ENCODE data around the gene CRIP1. TPM values are rescaled to one million over a fixed set of nuclear protein-coding genes. Genes with fewer than 3 reads are reported as not detected.

CRIP1 gene
- total RNA-seq, 1 donor from 2014 or later = 5.2 TPM

Other genes with a start within 250 kb of the CRIP1 start
- 50.6 TPM for gene BTBD6, start 238.4 kb upstream of the CRIP1 start, total RNA-seq
- 38.1 TPM for gene BRF1, start 185.9 kb upstream of the CRIP1 start, total RNA-seq
- gene PACS2, start 172.1 kb upstream of the CRIP1 start, total RNA-seq = 60.0 TPM
- gene TEX22, start 88.3 kb upstream of the CRIP1 start, total RNA-seq = under 0.01 TPM
- gene MTA1, start 67.1 kb upstream of the CRIP1 start, total RNA-seq = 19.3 TPM
- 77.8 TPM for gene CRIP2, start 12.1 kb upstream of the CRIP1 start, total RNA-seq
- gene TEDC1, start 4.4 kb downstream of the CRIP1 start, total RNA-seq = 2.1 TPM
- gene TMEM121, start 39.7 kb downstream of the CRIP1 start, total RNA-seq = 3.1 TPM

Data from skeletal muscle tissue (tissue), 1 donor.